CD4-positive, alpha-beta T cell treated with Interleukin-17A for 1 hour (primary cell): ENCODE data around the gene SLF2.
A peak's percentile ranks its signal among the peaks of the same experiment; 100 is the strongest.
"Not testable (repeated sequence)": the region's sequence is repeated elsewhere in the genome, so short reads cannot be mapped to it uniquely, and the experiment has no call there.

ENCODE experiments used
- DNase-seq: peaks from one replicate; pipeline ENCODE4 v3.0.0-alpha.2; 2020

The SLF2 gene

DNA sequence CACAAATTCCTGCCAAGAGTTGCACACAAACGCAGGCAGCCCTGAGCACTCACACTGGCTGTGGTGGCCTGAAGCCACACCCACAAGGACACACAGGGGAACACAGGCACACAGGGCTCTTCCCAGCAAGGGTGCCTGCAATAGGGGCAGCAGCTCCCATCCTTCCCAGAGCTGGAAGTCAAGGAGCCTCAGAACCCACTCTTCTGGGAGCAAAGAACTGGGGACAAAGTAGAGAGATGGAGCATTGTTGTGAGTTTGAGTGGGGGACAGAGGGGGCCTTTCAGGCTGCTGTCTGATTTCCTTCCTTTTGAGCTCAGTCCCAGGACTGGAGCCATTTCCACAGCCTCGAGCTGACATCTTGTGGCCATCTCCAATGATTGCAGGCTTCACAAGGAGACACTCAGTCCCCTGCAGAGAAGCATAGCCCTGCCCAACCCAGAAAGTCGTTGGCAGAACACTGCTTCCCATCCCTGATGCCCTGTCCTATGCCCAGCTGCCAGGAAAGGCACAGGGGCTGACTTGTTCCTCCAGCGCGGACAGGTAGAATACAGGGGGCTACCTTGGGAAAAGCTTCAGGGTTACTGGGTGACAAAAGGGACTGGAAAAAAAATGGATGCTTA is 34.4 kb upstream of the SLF2 start:
- peak; percentile 16 for DNase-seq

DNA sequence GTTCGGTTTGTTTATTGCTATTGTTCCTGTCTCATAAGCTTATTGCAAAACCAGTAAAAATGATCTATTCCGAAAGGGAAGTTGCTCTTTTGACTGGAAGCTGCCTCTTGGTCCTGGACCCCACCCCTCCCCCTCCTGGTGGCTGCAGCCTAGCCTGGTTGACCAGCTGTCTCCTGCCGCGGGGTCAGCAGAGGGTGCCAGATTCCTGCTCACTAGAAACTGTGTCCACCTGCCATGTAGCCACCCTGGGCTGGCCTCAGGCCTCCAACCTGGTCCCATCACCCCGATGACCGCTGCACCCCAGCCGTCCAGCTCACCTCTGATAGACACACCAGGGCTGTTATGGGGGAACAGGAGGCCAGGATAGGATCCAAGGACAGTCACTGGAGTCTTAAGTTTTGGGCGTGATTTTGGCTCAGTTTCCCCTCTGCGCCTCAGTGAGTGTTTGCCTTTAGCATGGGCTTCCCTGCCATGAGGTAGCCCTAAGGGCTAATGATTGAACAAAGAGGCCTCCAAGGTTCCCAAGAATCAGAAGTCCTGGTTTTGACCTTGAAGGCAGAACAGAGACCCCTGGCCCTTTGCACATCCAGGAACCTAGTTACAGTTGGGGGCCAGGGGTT is 32.9 kb upstream of the SLF2 start:
- DNase-seq, result no peak

DNA sequence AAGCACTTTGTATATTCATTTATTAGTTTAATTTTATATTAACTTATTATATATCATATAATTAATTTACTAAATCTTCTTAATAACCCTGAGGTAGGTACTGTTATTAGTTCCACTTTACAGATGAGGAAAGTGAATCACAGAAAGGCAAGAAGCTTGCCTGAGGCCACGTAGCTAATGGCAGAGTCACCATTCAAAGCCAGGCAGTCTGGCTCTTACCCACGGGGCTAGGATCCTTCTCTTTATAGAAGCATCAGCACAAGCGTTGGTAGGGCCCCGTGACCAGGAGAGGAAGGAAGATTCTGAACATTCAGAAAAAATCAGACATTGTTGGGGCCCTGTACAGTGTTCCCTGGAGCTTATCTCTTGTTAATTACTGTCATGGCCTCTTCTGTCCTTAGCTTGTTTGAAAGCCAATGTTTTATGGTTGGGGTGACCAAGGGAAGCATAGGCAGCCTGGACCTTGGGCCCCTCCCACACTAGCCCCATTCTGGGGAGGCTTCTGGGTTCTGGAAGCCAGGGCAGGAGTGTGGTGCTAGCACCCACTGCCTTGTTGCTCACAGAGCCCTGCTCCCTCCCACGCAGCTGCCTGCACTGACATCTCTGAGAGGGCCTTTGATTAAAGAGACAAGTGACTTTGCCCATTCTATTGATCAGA is 31.1 kb upstream of the SLF2 start:
- DNase-seq, result no peak

- no peak for DNase-seq
These were observed 30.5 kb upstream of the SLF2 start for GRCh38 chr10:100882252-100882651.

DNA sequence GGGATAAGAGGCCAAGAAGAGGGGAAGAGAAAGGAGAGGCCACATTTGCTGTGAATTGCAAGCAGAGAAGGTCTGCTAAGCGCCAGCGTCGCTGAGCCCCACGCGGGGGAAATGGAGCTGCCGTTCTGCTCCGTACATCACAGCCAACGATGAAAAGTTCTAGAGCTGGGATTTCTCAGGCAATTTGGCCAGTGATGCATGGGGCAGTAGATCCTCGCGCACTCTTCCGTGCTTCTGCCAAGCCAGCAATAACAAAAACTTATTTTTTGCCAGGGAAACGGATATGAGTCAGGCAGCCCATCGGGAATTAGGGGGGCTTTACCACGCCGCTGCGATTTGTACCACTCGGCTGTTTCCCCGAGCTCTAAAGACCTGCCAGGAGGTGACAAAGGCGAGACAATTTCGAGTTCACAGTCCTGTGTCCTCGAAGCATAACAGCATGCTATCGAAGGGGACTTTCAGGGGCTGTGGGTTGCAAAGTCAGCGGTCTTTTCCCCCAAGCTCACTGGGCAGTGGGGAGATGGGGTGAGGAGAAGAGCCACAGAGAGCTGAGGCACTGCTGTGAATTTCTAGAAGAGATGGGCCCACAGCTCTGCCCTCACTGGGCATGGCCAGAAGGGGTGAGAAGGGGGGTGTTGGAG is 30.0 kb upstream of the SLF2 start:
- no peak for DNase-seq

- no peak for DNase-seq
These were observed 29.4 kb upstream of the SLF2 start for GRCh38 chr10:100883312-100883821.

DNA sequence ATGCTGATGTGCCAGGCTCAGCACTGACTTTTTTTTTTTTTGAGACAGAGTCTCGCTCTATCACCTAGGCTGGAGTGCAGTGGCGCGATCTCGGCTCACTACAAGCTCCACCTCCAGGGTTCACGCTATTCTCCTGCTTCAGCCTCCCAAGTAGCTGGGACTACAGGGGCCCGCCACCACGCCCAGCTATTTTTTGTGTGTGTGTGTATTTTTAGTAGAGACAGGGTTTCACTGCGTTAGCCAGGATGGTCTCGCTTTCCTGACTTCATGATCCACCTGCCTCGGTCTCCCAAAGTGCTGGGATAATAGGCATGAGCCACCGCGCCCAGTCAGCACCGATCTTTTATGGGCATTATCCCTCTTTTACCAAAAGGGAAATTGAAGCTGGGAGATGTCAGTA is 27.2 kb upstream of the SLF2 start:
- not testable (repeated sequence) for DNase-seq

DNA sequence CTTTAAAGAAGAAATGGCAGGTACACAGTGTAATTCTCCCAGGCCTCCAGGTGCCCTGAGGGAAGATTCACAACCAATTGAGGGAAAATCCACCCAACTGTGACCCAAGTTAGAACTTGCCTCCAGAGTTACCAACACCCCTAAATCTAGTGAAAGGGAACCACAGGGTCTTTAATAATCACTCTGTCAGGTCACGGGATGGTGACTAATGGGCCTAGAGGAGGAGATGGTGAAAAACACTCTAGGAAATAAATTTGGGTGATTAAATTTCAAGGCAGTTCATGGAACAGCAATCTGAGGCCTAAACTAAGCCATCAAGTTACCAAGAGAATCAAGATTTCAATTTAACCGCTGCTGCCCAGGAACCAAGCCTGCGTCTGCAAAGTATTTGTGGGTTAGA is 26.7 kb upstream of the SLF2 start:
- no peak for DNase-seq

- no peak for DNase-seq
These were observed 26.2 kb upstream of the SLF2 start for GRCh38 chr10:100886521-100886920.

DNA sequence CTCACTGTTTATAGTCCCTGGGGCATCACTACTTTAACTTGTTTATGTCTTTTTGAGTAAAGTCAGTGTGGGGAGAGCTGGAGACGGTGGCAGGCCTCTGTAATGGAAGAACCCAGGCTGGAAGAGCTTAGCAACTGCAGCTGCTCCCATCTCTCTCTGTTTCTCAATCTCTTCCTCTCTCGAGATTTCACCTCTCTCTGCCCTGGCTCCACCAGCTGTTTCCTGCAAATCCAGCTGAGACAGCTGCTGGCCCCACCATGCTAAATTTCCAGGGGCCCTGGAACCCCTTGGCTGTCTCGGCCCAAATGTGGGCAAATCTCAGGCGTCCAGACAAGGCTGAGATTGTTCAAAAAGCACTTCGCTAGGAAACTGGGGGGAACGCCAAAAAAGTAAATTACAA is 25.8 kb upstream of the SLF2 start:
- no peak for DNase-seq

- DNase-seq, result no peak
These were observed 24.9 kb upstream of the SLF2 start for GRCh38 chr10:100887761-100888296.

- no peak for DNase-seq
These were observed 23.8 kb upstream of the SLF2 start for GRCh38 chr10:100888957-100889356.

DNA sequence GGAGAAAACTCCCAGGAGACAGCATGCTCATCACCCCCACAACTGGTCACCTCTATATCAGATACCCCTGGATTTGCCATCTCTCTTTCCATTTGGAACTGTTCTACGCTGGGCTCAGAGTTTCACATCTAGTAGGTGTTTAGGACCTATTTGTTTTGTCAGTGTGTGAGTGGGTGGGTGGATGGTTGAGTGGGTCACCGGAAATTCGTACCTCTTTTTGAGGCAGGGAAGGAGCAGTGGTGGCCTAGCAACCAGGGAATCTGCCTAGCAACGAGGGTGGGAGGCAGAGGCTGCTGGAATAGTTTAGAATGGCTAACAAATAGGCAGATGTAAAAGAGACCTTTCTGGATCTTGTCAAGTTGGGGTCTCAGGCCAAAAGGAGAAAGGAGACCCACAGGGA is 23.2 kb upstream of the SLF2 start:
- DNase-seq, result no peak

GRCh38 chr10:100890141-100890672 is 22.6 kb upstream of the SLF2 start:
- DNase-seq, result no peak

DNA sequence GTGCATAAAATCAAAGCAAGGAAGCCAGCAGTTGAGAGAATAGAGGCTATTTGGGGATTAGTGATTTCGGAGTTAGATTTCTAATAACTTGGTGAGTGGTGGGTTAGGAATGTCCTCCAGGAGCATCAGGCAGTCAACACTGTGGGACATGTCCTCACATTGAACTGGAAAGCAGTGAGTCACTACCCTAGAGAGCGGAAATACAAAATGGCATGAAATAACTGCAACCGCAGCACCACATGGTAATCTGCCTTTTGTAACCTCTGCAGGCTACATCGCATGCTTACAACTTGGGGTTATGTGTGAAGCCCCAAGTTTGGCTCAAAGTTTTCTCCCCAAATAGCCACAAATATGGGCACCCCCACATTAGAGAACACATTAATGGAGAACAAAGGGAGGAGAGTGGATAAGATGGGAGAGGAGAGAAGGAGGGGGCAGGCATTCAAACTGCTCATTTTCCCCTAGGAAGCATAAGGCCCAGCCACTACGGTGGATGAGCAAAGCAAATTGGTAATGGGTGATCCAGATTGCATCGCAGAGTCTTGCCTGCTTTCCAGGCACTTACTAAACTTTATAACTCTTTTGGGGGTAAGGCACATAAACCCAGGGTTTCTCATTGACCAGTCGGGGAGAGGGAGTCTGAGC is 22.0 kb upstream of the SLF2 start:
- no peak for DNase-seq

GRCh38 chr10:100894033-100894432 is 18.7 kb upstream of the SLF2 start:
- no peak for DNase-seq

DNA sequence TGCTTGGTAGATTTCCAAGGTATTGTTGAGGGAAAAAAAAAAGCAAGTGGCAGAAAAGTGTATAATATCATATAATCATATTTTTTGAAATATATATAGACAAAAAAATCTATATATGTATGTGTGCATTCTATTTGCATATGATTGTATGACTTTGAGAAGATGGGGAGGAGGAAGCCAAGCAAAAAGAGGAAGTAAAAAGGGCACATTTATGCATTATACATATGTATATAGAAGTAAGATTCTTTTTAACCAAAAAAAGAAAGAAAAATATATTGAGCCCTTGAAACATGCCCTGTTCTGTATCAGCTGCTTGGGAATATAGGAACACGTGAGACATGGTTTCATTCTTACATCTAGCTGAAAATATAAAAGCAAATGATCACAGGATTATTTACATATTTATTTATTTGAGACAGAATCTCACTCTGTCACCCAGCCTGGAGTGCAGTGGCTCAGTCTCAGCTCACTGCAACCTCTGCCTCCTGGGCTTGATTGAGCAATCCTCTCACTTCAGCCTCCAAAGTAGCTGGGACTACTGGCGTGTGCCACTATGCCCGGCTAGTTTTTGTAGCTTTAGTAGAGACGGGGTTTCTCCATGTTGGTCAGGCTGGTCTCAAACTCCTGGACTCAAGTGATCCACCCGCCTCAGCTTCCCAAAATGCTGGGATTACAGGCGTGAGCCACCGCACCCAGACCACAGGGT is 18.0 kb upstream of the SLF2 start:
- no peak for DNase-seq

DNA sequence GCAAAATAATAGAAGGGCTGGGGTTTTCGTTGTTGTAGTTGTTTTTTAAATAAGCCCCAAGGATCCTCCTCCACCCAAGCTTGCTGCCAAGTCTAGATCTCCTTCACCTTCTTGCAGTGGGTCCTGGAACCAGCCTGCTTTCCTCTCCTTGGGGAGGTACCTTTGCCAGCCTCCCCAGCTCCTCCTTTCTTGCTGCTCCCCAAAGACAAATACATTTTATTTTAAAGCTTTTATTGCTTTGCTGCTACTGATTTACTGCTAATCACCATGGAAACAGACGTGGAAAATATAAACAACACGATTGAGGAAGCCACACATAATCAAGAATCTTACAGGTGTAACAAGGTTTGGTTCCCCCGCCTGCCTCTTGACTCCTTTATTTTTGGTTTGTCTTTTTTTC is 17.4 kb upstream of the SLF2 start:
- no peak for DNase-seq

DNA sequence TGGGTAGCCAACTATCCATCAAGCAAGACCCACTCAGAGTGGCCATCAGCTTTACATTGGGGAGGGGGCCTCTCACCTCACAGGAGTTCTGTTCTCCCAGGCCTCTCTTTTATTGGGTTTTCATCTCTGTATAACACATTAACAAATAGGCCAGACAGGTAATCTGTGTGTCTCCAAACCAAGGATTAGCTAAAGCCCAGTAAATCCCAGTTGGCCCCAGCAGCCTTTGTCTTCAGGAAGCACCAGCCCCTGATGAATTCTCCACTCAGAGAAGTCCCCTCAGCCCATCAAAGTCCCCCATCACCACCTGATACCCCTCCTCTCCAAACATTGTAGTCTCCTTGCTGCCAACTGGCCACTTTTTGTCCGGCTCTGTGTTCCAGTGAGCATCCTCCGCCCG is 16.9 kb upstream of the SLF2 start:
- no peak for DNase-seq

DNA sequence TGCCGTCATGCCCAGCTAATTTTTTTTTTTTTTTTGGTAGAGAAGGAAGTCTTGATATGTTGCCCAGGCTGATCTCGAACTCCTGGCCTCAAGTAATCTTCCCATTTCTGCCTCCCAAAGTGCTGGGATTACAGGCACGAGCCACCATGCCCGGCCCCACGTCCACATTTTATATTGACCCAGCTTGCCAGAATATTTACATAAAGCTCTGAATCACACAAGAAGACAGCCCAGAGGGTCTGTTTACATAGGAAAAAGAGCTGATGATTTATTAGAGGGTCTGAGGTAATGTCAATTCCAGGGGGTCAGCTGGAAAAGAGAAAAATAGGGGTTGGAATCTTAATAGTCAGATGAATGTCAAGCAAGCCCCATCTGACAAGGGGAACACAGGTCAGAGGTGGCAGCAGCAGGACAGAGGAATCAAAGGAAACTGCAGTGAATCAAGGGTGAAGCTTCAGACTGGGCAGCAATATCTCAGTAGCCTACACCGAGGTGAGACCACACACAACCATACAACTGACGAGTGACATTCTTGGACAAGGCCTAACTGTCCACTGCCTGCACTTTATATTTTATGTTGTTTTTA is 15.8 kb upstream of the SLF2 start:
- no peak for DNase-seq

DNA sequence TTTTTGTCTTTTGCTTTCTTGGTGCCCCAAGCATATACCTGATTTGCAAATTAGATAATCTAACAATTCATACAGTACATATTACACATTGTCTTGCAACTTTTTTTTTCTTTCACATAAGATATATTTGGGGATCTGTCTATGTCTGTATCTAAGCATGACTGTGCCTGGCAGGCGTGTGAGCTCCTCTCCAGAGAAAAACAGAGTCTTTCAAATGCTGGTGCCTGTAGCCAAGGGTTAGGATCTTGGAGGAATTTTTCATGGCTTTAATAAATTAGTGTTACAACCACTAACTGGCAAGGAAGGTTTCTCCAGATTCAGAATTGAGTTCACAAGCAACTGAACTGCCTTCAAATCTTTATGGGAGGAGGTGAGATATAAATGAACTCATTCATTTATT is 14.8 kb upstream of the SLF2 start:
- no peak for DNase-seq

GRCh38 chr10:100899171-100899570 is 13.6 kb upstream of the SLF2 start:
- no peak for DNase-seq
